Smooth muscle cell (in vitro differentiated cells): ENCODE measurements around the gene ASB18. TPM values are rescaled to one million over a fixed set of nuclear protein-coding genes. Genes with fewer than 3 reads are reported as not detected.
A peak's percentile ranks its signal among the peaks of the same experiment; 100 is the strongest.

ENCODE experiments used
- DNase-seq: peaks from one replicate; lab custom pipeline; 2025; ENCODE audit not compliant: unreplicated experiment; lab: John Stamatoyannopoulos, UW
- H2AFZ ChIP-seq: fragments of 200-600 bp; sonication (generic); 2 replicates; pipeline ENCODE4 v1.6.0; 2016; ENCODE audit warnings: antibody characterized with exemption, low read depth, mild to moderate bottlenecking
- H3F3A ChIP-seq: fragments of 200-600 bp; sonication (generic); 2 replicates; pipeline ENCODE4 v1.6.0; 2017; ENCODE audit warnings: antibody characterized with exemption, low read depth
- H3K27ac ChIP-seq: fragments of 200-600 bp; sonication (generic); 2 replicates; pipeline ENCODE4 v1.5.1; 2016; ENCODE audit warnings: low read depth, mild to moderate bottlenecking
- H3K27me3 ChIP-seq: fragments of 200-600 bp; sonication (generic); 2 replicates; pipeline ENCODE4 v1.6.1; 2016; ENCODE audit warnings: low read depth, mild to moderate bottlenecking
- H3K36me3 ChIP-seq: fragments of 200-600 bp; sonication (generic); 2 replicates; pipeline ENCODE4 v1.5.1; 2016; ENCODE audit warnings: low read depth
- H3K4me1 ChIP-seq: fragments of 200-600 bp; sonication (generic); 2 replicates; pipeline ENCODE4 v1.5.1; 2016; ENCODE audit warnings: low read depth
- H3K4me2 ChIP-seq: fragments of 200-600 bp; sonication (generic); 2 replicates; pipeline ENCODE4 v1.6.0; 2016; ENCODE audit warnings: mild to moderate bottlenecking
- H3K4me3 ChIP-seq: fragments of 200-600 bp; sonication (generic); 2 replicates; pipeline ENCODE4 v1.5.1; 2016; ENCODE audit warnings: mild to moderate bottlenecking
- H3K79me2 ChIP-seq: fragments of 200-600 bp; sonication (generic); 2 replicates; pipeline ENCODE4 v1.6.0; 2016; ENCODE audit warnings: low read depth, mild to moderate bottlenecking
- H3K9ac ChIP-seq: fragments of 200-600 bp; sonication (generic); 2 replicates; pipeline ENCODE4 v1.6.0; 2016; ENCODE audit warnings: low read depth
- H3K9me3 ChIP-seq: fragments of 200-600 bp; sonication (generic); replicated peaks from 2 replicates; pipeline ENCODE4 v1.5.1; 2016; ENCODE audit warnings: low read depth
- H4K20me1 ChIP-seq: fragments of 200-600 bp; sonication (generic); 2 replicates; pipeline ENCODE4 v1.6.0; 2016; ENCODE audit warnings: low read depth
- CTCF ChIP-seq: fragments of 200-600 bp; sonication (generic); IDR thresholded peaks from 2 replicates; pipeline ENCODE4 v1.5.1; 2017; ENCODE audit warnings: borderline replicate concordance, mild to moderate bottlenecking, antibody characterized with exemption; ENCODE audit not compliant: insufficient read depth, poor library complexity, severe bottlenecking
- WGBS: methylation state at CpG from one replicate; pipeline ENCODE4 v1.1.7; 2016; ENCODE audit warnings: low lambda C conversion rate; 5-methylcytosine and 5-hydroxymethylcytosine counted together
- polyA plus RNA-seq: library from polyadenylated mRNA; unstranded; fragments of >200 nt; fragmentation: Nextera tagmentation; extraction: Ambion mirVana; gene quantifications from 2 replicates; pipeline ENCODE4 v1.2.1, GENCODE V29; 2016
- total RNA-seq: library from RNA; depleted of rRNA; stranded (reverse); fragments of >200 nt; gene quantifications from 2 replicates; pipeline ENCODE4 v1.2.3, GENCODE V29; 2014

ASB18 gene
- total and polyA plus RNA-seq, 2 experiments from 2014 or later: 0.05 TPM; not detected in 1

- 91% methylated on average over 4 of the region's 4 CpGs for WGBS
- H3K4me1 ChIP-seq: peaks cover 3% of the 10 kb centered on the region
- no peak for DNase-seq
Observed at GRCh38 chr2:236184701-236185100, 79.5 kb downstream of the ASB18 start.

DNA sequence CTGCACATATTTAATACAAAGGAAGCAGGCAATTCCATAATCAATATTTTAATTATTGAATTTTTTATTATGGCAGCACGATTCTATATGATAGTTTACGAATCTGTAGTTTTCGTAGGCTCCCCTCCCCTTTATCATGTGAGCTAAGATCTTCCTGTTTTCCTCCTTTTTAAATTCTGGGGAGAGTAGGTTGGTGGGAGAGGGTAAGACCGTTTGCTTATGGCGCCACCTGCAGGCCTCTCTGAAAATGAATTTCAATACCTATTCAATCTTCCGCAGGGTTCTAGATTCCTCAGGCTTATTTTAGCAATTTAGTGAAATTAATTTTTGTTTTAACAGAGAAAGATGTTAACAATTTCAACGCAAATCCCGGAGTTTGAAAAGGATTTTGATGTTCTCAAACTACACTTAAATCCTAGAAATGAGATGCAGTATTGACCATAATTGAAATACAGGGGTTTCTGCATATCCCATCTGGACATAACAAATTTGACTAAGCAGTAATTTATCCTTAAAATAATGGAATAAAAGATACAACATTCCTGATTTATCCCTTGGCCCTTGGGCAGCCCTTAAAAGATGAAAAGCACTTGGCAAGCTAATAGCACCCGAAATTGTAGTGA, 83.3 kb downstream of the ASB18 start:
- Histone ChIP-seq H3K4me1 (peaks cover 11% of the 10 kb centered on the region), H3K9me3 (no peaks in the 10 kb centered on the region), H3K27ac (peak overlapping the region; percentile 46), H3K79me2 (no peaks in the 10 kb centered on the region), H3K27me3 (peaks cover 10% of the 10 kb centered on the region), H3F3A (peaks cover 16% of the 10 kb centered on the region), H4K20me1 (no peaks in the 10 kb centered on the region), H3K36me3 (no peaks in the 10 kb centered on the region), H3K4me3 (peak overlapping the region; percentile 56), H2AFZ (no peak overlapping the region), H3K9ac (no peak overlapping the region), H3K4me2 (peak overlapping the region; percentile 90)
- TF ChIP-seq CTCF: peak; percentile 80
- DNase-seq: no peak
- WGBS: 14% methylated on average over 9 of the region's 9 CpGs

More at GRCh38 chr2:236184701-236185100, 79.5 kb downstream of the ASB18 start:
- no peak overlapping the region for H3K9ac ChIP-seq
- no peak overlapping the region for H2AFZ ChIP-seq
- no peak for TF ChIP-seq CTCF
- no peak overlapping the region for H3K4me3 ChIP-seq
- H3K36me3 ChIP-seq: no peaks in the 10 kb centered on the region
- H3K9me3 ChIP-seq: no peaks in the 10 kb centered on the region
- H3K79me2 ChIP-seq: no peaks in the 10 kb centered on the region
- H3K27ac ChIP-seq: no peak overlapping the region
- H3F3A ChIP-seq: no peaks in the 10 kb centered on the region
- H4K20me1 ChIP-seq: no peaks in the 10 kb centered on the region
- no peak overlapping the region for H3K4me2 ChIP-seq
- peaks cover 10% of the 10 kb centered on the region for H3K27me3 ChIP-seq

DNA sequence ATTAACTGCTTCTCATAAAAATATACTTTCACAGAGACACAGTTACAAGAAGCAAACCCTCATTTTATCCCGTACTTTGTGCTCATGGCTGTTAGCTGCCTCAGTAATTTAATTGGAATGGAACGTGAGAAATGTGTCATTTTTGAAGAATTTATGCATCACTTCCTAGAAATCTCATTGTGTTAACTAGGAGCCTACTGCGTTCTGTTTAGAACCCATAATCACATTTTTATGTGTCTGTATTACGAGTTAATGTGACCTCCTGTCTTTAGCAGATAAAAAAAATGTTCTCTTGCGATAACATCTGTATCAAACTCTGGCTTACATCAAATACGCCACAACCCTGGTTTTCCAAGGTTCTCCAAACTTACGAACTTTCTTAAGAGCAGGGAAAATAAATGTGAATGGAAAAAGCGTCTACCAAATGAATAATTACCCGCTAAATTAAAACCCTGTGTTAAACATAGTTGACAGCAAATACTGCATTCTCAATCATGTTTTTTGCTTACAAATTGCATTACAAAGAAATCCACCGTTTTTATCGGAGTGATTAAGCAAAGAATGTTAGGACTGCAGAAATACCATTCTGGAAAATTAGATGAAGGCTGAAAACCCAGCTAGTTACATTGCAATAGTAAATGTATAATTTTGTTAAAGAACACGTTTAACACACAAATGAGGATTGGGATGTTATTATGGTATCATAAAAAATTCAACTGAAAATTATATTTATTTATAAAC, 84.0 kb downstream of the ASB18 start:
- DNase-seq: no peak
- H3K36me3 ChIP-seq: no peaks in the 10 kb centered on the region
- no peaks in the 10 kb centered on the region for H4K20me1 ChIP-seq
- peak overlapping the region; percentile 90 for H3K4me2 ChIP-seq
- 16% methylated on average over 12 of the region's 12 CpGs for WGBS
- no peak overlapping the region for H2AFZ ChIP-seq
- no peak for TF ChIP-seq CTCF
- peak overlapping the region; percentile 46 for H3K27ac ChIP-seq
- no peak overlapping the region for H3K9ac ChIP-seq
- H3K27me3 ChIP-seq: peaks cover 10% of the 10 kb centered on the region
- H3K79me2 ChIP-seq: no peaks in the 10 kb centered on the region
- H3K9me3 ChIP-seq: no peaks in the 10 kb centered on the region
- peaks cover 11% of the 10 kb centered on the region for H3K4me1 ChIP-seq
- H3K4me3 ChIP-seq: peak overlapping the region; percentile 56
- peaks cover 16% of the 10 kb centered on the region for H3F3A ChIP-seq
